GM13977 (cell line): ENCODE data around the gene TENT4B.
"Not testable (repeated sequence)": the region's sequence is repeated elsewhere in the genome, so short reads cannot be mapped to it uniquely, and the experiment has no call there.

Source experiments
- DNase-seq: peaks from one replicate; pipeline ENCODE4 v3.0.0; 2012; ENCODE audit warnings: low spot score
- in situ Hi-C: fragments of 300-500 bp; cut with MboI; formaldehyde crosslinking; loops from one replicate; pipeline ENCODE4 v1.12.0; 2022; ENCODE audit warnings: low sequenced_read_pairs, low pct_unique_long_range_greater_than_20kb, mixed read lengths, inconsistent platforms; ENCODE audit not compliant: unreplicated experiment
- TF ChIP-seq, protein P1 (sequence below): IDR thresholded peaks from 2 replicates; pipeline ENCODE4 v1.5.1; 2012; ENCODE audit warnings: mild to moderate bottlenecking, control low read depth; ENCODE audit not compliant: insufficient read depth; ENCODE audit errors: extremely low read depth, missing control alignments

TENT4B gene

DNA sequence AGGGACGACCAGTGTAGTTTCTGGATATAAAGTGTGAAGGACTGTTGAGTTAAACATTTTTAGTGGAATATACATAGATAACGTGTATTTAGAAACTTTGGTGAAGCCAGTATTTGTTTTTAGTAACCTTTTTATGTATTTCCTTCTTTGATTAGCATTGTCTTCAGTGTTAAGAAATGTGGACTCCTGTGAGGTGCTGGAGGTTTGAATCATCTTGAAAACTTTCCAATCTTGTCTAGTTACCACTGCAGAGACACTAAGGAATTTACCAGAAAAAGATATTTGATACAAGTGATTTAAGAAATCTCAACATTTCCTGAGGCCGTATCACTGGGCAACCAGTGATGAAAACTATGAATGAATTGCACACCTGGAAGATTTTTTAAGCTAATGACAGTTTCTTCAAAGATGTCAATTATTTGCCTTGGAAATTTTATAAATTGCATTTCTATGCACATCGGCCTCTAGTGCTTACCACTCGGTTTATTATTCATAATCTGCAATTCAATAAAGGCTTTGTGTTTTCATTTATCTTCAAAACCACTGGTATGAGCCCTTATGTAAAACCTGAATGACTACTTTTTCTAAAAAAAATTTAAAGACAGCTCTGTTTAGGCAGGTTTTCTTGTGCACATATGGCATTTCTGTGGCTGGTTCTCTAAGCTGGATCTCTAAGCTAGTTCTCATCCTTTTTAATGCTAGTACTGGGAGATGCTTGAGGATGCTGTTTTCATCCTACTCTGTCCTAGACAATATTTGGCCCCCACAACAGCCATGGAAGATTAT, 81.9 kb downstream of the TENT4B start:
- TF ChIP-seq, protein P1, sequence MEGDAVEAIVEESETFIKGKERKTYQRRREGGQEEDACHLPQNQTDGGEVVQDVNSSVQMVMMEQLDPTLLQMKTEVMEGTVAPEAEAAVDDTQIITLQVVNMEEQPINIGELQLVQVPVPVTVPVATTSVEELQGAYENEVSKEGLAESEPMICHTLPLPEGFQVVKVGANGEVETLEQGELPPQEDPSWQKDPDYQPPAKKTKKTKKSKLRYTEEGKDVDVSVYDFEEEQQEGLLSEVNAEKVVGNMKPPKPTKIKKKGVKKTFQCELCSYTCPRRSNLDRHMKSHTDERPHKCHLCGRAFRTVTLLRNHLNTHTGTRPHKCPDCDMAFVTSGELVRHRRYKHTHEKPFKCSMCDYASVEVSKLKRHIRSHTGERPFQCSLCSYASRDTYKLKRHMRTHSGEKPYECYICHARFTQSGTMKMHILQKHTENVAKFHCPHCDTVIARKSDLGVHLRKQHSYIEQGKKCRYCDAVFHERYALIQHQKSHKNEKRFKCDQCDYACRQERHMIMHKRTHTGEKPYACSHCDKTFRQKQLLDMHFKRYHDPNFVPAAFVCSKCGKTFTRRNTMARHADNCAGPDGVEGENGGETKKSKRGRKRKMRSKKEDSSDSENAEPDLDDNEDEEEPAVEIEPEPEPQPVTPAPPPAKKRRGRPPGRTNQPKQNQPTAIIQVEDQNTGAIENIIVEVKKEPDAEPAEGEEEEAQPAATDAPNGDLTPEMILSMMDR, result no peak
- no peak for DNase-seq
- in situ Hi-C loops, result no loop called here

- in situ Hi-C loops, result no loop called here
- DNase-seq, result no peak
- TF ChIP-seq, protein P1, result no peak
Measured at GRCh38 chr16:50235581-50235980, 82.5 kb downstream of the TENT4B start.

DNA sequence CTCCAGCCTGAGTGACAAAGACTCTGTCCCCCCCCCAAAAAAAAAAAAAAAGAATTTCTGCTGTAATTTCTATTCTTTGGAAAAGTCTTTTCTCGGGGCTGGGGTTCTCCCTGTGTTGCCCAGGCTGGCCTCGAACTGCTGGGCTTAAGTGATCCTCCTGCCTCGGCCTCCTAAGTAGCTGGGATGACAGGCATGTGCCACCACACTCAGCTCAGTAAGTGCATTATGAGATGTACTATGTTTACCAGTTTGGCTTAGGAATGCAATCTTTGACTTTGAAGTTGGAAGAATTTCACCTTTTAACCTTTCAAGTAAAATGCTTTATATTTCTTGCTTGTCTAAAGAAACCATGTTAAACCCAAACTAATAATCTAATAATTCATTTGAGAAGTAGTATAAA, 85.2 kb downstream of the TENT4B start:
- in situ Hi-C loops, result no loop called here
- TF ChIP-seq, protein P1, result no peak
- no peak for DNase-seq

DNA sequence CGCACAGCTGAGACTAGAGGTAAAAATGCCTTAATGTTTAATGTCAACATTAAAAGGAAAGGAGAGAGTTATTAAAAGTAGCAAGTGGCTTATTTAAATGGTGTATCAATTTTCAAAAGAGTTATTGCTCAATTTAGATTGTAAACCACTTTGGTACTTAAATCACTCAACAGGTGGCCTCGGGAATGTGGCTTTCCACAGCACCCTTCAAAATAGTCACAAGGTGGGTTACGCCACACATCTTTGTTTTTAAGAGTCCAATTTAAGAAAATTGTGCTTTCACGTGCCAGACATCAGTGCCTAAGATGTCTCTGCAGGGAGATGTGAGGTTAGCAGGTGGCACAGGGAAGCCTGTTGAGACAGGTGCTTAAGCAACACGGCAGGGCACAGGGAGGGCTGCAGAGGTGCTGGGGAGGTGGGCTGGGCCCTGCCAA, 85.8 kb downstream of the TENT4B start:
- no peak for DNase-seq
- TF ChIP-seq, protein P1, result no peak
- in situ Hi-C loops, result no loop called here

DNA sequence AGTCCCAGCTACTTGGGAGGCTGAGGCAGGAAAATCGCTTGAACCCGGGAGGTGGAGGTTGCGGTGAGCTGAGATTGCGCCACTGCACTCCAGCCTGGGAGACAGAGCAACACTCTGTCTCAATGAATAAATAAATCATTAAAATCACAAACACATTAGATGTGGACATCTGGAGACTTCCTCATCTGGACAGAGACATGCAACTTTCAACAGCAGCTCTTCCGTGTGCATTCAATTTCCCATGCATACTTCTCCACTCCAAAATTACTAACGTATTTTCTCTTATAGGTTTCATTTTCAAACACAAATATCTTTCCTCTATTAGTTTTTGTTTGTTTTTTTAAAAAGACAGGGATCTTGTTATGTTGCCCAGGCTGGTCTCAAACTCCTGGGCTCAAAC, 89.9 kb downstream of the TENT4B start:
- in situ Hi-C loops, DNase-seq: not testable (repeated sequence)

- in situ Hi-C loops, result no loop called here
- DNase-seq, result no peak
- TF ChIP-seq, protein P1, result no peak
Measured at GRCh38 chr16:50244140-50244503, 91.0 kb downstream of the TENT4B start.

GRCh38 chr16:50244504-50245416, 91.7 kb downstream of the TENT4B start:
- DNase-seq, result no peak
- in situ Hi-C loops, result no loop called here
- TF ChIP-seq, protein P1, result no peak
